HL-60 (cell line): ENCODE data around the gene GET4.

Source experiments
- DNase-seq, 2 experiments: peaks; one replicate each; pipeline ENCODE4 v3.0.0-alpha.2; 2010 to 2020; ENCODE audit warnings: low read depth in 1 of 2, low spot score in 1 of 2
- H3K27ac ChIP-seq: fragments of 250-450 bp; sonication (Bioruptor Pico); replicated peaks from 2 replicates; pipeline ENCODE4 v1.5.1; 2020; ENCODE audit warnings: mild to moderate bottlenecking, moderate library complexity
- H3K27me3 ChIP-seq: fragments of 250-450 bp; sonication (Bioruptor Pico); 2 replicates; pipeline ENCODE4 v1.5.1; 2021; ENCODE audit warnings: mild to moderate bottlenecking, moderate library complexity; ENCODE audit not compliant: insufficient read depth, poor library complexity, severe bottlenecking
- H3K4me3 ChIP-seq: replicated peaks from 2 replicates; pipeline ENCODE4 v1.5.1; 2011; ENCODE audit warnings: mild to moderate bottlenecking, control low read depth, low read length; ENCODE audit not compliant: insufficient read depth
- CTCF ChIP-seq: IDR thresholded peaks from one replicate; pipeline ENCODE4 v1.5.1; 2011; ENCODE audit warnings: low read length, control low read depth, inconsistent platforms; ENCODE audit not compliant: insufficient read depth
- GABPA ChIP-seq: IDR thresholded peaks from 2 replicates; pipeline ENCODE4 v1.6.1; 2012; ENCODE audit warnings: low read depth
- POLR2AphosphoS5 ChIP-seq: IDR thresholded peaks from 2 replicates; pipeline ENCODE4 v1.6.1; 2012; ENCODE audit warnings: low read depth
- REST ChIP-seq: IDR thresholded peaks from 2 replicates; pipeline ENCODE4 v1.6.1; 2012; ENCODE audit warnings: low read depth; ENCODE audit not compliant: insufficient replicate concordance
- SPI1 ChIP-seq: IDR thresholded peaks from 2 replicates; pipeline ENCODE4 v1.6.1; 2012; ENCODE audit warnings: low read depth, mild to moderate bottlenecking, borderline replicate concordance

Gene GET4

GRCh38 chr7:889025-889390 is 12.7 kb downstream of the GET4 start:
- TF ChIP-seq GABPA (no peak), SPI1 (no peak), POLR2AphosphoS5 (no peak), REST (no peak), CTCF (no peak)
- Histone ChIP-seq H3K27me3 (no peaks in the 10 kb centered on the region), H3K27ac (no peak overlapping the region), H3K4me3 (no peak overlapping the region)
- DNase-seq, result no peak

GRCh38 chr7:889391-889790 is 13.0 kb downstream of the GET4 start:
- no peak overlapping the region for H3K27ac ChIP-seq
- no peaks in the 10 kb centered on the region for H3K27me3 ChIP-seq
- TF ChIP-seq GABPA (no peak), POLR2AphosphoS5 (no peak), REST (no peak), SPI1 (no peak), CTCF (no peak)
- H3K4me3 ChIP-seq, result no peak overlapping the region
- no peak for DNase-seq

- H3K4me3 ChIP-seq, result no peak overlapping the region
- no peak for TF ChIP-seq CTCF
- no peak for TF ChIP-seq SPI1
- TF ChIP-seq REST, result no peak
- no peak for TF ChIP-seq POLR2AphosphoS5
- no peak for TF ChIP-seq GABPA
- H3K27me3 ChIP-seq, result no peaks in the 10 kb centered on the region
- no peak for DNase-seq
- H3K27ac ChIP-seq, result no peak overlapping the region
Measured at GRCh38 chr7:890868-891267, 14.5 kb downstream of the GET4 start.
